Panc1 (cell line): ENCODE measurements around the gene UPF3A. TPM values are rescaled to one million over a fixed set of nuclear protein-coding genes. Genes with fewer than 3 reads are reported as not detected.

Experiments
- ATAC-seq: fragments of 200-7000 bp; cut with Tn5 transposase; 2 replicates; pipeline ENCODE4 v1.9.1; 2020; ENCODE audit warnings: mild to moderate bottlenecking, moderate library complexity
- BruUV-seq: library from RNA; stranded (reverse); fragments of 400-500 nt; replicated peaks from 2 replicates; lab custom pipeline; 2021; lab: Mats Ljungman, UMichigan
- CTCF ChIA-PET: fragments of 300-600 bp; sonication (Branson Sonifier 250); formaldehyde crosslinking; loops from one replicate; lab custom pipeline; 2022; ENCODE audit warnings: antibody characterized with exemption; lab: Charles Lee
- POLR2A ChIA-PET: fragments of 300-600 bp; sonication (Branson Sonifier 250); formaldehyde crosslinking; loops from one replicate; lab custom pipeline; 2022; ENCODE audit warnings: antibody characterized with exemption; lab: Charles Lee
- DNase-seq: peaks from one replicate; pipeline ENCODE4 v3.0.0-alpha.2; 2010; ENCODE audit warnings: low read depth, low spot score
- H3K27ac ChIP-seq: 2 replicates; pipeline ENCODE4 v1.5.1; 2011; ENCODE audit warnings: mild to moderate bottlenecking, low read length, inconsistent platforms
- H3K27me3 ChIP-seq: fragments of 200-500 bp; sonication (Bioruptor generic); 2 replicates; pipeline ENCODE4 v1.6.0; 2014; ENCODE audit warnings: low read length, inconsistent platforms; ENCODE audit not compliant: control insufficient read depth, insufficient read depth
- H3K36me3 ChIP-seq: fragments of 200-500 bp; sonication (Bioruptor generic); 2 replicates; pipeline ENCODE4 v1.5.1; 2014; ENCODE audit warnings: inconsistent platforms, mild to moderate bottlenecking, low read length, moderate library complexity; ENCODE audit not compliant: control insufficient read depth, insufficient read depth
- H3K4me1 ChIP-seq: 2 replicates; pipeline ENCODE4 v1.5.1; 2011; ENCODE audit warnings: inconsistent platforms, mild to moderate bottlenecking, low read length, moderate library complexity; ENCODE audit not compliant: control insufficient read depth, insufficient read depth
- H3K4me3 ChIP-seq, 2 experiments: 2 replicates each; pipeline ENCODE4 v1.5.1; 2011 to 2012; ENCODE audit warnings: low read depth in 2 of 2, low read length in 2 of 2, mild to moderate bottlenecking in 2 of 2, inconsistent platforms in 1 of 2, moderate library complexity in 1 of 2
- H3K9me3 ChIP-seq: fragments of 200-500 bp; sonication (Bioruptor generic); 2 replicates; pipeline ENCODE4 v1.5.1; 2014; ENCODE audit warnings: low read depth, mild to moderate bottlenecking, inconsistent platforms, low read length, moderate library complexity; ENCODE audit not compliant: control insufficient read depth, insufficient read depth
- POLR2AphosphoS5 ChIP-seq: IDR thresholded peaks from 2 replicates; pipeline ENCODE4 v1.6.1; 2012; ENCODE audit warnings: mild to moderate bottlenecking, low read depth, low read length, moderate library complexity
- SIN3A ChIP-seq: IDR thresholded peaks from 2 replicates; pipeline ENCODE4 v1.6.1; 2012; ENCODE audit warnings: low read depth, mild to moderate bottlenecking, low read length, moderate library complexity, borderline replicate concordance; ENCODE audit not compliant: insufficient read depth
- TCF7L2 ChIP-seq: IDR thresholded peaks from 2 replicates; pipeline ENCODE4 v1.6.1; 2011; ENCODE audit warnings: mild to moderate bottlenecking, low read depth, low read length, inconsistent platforms
- in situ Hi-C: cut with HindIII; loops from 2 replicates; pipeline ENCODE4 v1.10.0; 2016; ENCODE audit warnings: low sequenced_read_pairs, low pct_unique_long_range_greater_than_20kb
- intact Hi-C: fragments of 100-400 bp; cut with micrococcal nuclease; formaldehyde crosslinking; loops from one replicate; pipeline ENCODE4 v1.10.0; 2022; ENCODE audit not compliant: unreplicated experiment
- total RNA-seq: library from RNA; stranded (reverse); gene quantifications from one replicate; pipeline ENCODE4 v1.2.1, GENCODE V29; 2021; ENCODE audit not compliant: unreplicated experiment
- TF ChIP-seq, protein P1 (sequence below), 2 experiments: IDR thresholded peaks; 2 replicates each; pipeline ENCODE4 v1.6.1; 2011 to 2012; ENCODE audit warnings: low read depth in 2 of 2, control low read depth in 1 of 2, low read length in 1 of 2, mild to moderate bottlenecking in 1 of 2, moderate library complexity in 1 of 2; ENCODE audit not compliant: insufficient read depth in 1 of 2
- TF ChIP-seq, protein P2 (sequence below): fragments of 450-650 bp; IDR thresholded peaks from 2 replicates; pipeline ENCODE4 v1.5.1; 2017; ENCODE audit warnings: mild to moderate bottlenecking

UPF3A gene
- total RNA-seq, 1 experiment from 2014 or later = 36.3 TPM

DNA sequence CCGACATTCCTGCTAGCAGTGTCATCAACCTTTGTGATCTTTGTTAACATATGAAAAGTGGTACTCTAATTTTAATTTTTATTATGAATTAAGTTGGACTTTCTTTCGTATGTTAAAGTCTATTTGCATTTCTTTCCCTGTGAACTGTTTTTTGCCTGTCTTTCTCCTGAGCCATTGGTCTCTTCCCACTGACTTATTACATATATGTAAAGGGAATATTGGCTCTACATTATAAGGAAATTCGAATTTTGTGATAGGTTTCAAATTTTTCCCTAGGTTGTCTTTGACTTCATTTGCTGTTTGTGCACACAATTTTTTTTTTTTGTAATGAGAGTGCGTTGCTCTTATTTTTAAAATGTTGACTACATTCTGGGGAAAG lies 47.1 kb upstream of the UPF3A start:
- intact Hi-C loops = no loop called here
- CTCF ChIA-PET = no interaction called here
- Histone ChIP-seq H3K27me3 (no peaks in the 10 kb centered on the region), H3K27ac (peak overlapping the region; percentile 75), H3K36me3 (peaks cover 7% of the 10 kb centered on the region), H3K4me3 (peak overlapping the region; percentile 51 to 80), H3K9me3 (no peaks in the 10 kb centered on the region), H3K4me1 (0 out of 2 replicates have a peak, but pooled peaks cover 4% of the 10 kb centered on the region)
- no TSS peak for BruUV-seq
- POLR2A ChIA-PET = no interaction called here
- ATAC-seq (no peak), DNase-seq (no peak)
- in situ Hi-C loops = no loop called here
- TF ChIP-seq TCF7L2 = no peak
- TF ChIP-seq, protein P1, sequence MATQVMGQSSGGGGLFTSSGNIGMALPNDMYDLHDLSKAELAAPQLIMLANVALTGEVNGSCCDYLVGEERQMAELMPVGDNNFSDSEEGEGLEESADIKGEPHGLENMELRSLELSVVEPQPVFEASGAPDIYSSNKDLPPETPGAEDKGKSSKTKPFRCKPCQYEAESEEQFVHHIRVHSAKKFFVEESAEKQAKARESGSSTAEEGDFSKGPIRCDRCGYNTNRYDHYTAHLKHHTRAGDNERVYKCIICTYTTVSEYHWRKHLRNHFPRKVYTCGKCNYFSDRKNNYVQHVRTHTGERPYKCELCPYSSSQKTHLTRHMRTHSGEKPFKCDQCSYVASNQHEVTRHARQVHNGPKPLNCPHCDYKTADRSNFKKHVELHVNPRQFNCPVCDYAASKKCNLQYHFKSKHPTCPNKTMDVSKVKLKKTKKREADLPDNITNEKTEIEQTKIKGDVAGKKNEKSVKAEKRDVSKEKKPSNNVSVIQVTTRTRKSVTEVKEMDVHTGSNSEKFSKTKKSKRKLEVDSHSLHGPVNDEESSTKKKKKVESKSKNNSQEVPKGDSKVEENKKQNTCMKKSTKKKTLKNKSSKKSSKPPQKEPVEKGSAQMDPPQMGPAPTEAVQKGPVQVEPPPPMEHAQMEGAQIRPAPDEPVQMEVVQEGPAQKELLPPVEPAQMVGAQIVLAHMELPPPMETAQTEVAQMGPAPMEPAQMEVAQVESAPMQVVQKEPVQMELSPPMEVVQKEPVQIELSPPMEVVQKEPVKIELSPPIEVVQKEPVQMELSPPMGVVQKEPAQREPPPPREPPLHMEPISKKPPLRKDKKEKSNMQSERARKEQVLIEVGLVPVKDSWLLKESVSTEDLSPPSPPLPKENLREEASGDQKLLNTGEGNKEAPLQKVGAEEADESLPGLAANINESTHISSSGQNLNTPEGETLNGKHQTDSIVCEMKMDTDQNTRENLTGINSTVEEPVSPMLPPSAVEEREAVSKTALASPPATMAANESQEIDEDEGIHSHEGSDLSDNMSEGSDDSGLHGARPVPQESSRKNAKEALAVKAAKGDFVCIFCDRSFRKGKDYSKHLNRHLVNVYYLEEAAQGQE (IDR thresholded peaks at IDR 0.05; ENCODE audit: insufficient read depth in 1 of 2, low read depth in 2 of 2, low read length in 1 of 2) = no peak
- no peak for TF ChIP-seq SIN3A
- TF ChIP-seq, protein P2, sequence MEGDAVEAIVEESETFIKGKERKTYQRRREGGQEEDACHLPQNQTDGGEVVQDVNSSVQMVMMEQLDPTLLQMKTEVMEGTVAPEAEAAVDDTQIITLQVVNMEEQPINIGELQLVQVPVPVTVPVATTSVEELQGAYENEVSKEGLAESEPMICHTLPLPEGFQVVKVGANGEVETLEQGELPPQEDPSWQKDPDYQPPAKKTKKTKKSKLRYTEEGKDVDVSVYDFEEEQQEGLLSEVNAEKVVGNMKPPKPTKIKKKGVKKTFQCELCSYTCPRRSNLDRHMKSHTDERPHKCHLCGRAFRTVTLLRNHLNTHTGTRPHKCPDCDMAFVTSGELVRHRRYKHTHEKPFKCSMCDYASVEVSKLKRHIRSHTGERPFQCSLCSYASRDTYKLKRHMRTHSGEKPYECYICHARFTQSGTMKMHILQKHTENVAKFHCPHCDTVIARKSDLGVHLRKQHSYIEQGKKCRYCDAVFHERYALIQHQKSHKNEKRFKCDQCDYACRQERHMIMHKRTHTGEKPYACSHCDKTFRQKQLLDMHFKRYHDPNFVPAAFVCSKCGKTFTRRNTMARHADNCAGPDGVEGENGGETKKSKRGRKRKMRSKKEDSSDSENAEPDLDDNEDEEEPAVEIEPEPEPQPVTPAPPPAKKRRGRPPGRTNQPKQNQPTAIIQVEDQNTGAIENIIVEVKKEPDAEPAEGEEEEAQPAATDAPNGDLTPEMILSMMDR = no peak
- TF ChIP-seq POLR2AphosphoS5 = no peak

DNA sequence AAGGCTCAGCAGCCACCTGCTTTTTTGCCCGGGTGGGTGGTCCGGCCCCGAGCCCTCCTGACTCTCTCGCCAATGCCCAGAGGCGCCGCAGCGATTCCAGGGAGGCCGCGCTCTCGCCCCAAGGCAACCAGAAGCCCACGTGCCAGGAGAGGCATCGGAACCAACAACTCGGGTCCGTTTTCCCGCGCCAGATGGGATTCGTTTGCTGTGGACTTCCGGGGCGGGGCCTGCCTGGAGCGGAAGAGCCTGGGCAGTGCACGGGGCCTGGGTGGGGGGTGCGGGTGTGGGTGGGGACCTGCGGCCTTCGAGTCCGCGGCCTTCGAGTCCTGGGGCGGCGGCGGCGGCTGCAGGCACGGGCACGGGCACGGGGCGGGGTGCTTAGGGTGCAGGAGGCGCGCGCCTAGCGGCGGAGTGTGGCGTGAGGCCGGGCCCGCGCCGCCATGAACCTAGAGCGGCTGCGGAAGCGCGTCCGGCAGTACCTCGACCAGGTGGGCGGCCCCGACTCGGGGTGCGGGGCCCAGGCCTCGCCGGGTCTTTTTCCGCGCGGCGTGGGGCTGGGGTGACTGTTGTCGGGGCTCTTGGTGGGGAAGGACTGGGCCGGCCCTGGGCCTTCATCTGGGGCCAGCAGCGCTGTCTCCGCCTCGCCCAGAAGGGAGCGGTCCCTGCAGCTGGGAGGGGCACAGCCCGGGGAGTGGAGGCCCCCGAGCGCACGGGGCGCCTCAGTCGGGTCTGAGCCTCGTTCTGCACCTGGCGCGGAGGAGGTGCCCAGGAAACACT lies 46.6 kb upstream of the UPF3A start, which contains the start of gene CDC16:
CDC16 (plus strand) TSS at position 253 of the 777 bp plus-strand sequence; CDS start at position 441, 188 bp downstream.
- Histone ChIP-seq H3K27me3 (no peaks in the 10 kb centered on the region), H3K27ac (peak within 1 kb of the TSS; percentile 75), H3K4me1 (0 out of 2 replicates have a peak, but pooled peaks cover 4% of the 10 kb centered on the region), H3K4me3 (peak within 1 kb of the TSS; percentile 80 to 87), H3K9me3 (no peaks in the 10 kb centered on the region), H3K36me3 (peaks cover 12% of the 10 kb centered on the region)
- TF ChIP-seq SIN3A (0 out of 2 replicates have a peak, but pooled peaks have one; percentile 42), POLR2AphosphoS5 (peak; percentile 39; the same call in 1 of the 2 replicates), TCF7L2 (no peak)
- ChIA-PET CTCF (no interaction called here), POLR2A (no interaction called here)
- BruUV-seq = no TSS peak
- in situ Hi-C loops = no loop called here
- ATAC-seq = peak; percentile 99
- intact Hi-C loops = no loop called here
- no peak for DNase-seq

DNA sequence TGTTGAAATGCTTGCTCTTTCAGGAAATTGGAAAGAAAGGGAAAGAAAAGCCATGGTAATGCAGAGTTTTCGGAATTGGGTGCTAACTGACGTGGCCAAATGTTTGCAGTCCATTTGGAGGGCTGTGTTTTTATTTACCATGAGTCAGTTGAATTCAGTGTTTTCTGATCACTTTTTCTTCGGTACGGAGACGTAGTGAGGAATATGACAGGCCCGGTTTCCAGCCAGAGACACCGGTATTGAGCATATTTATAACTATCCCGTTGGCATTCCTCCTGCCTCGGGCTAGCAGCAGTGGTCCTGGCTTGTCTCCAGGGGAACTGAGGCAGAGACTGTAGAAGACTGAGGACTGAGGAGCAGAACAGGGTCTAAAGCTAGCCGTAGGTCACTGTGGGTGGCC lies 45.7 kb upstream of the UPF3A start:
- no peak for ATAC-seq
- H3K27ac ChIP-seq = peak overlapping the region; percentile 74
- TF ChIP-seq, protein P2 = no peak
- no peak for TF ChIP-seq TCF7L2
- TF ChIP-seq, protein P1 (IDR thresholded peaks at IDR 0.05; ENCODE audit: insufficient read depth in 1 of 2, low read depth in 2 of 2, low read length in 1 of 2) = no peak
- no peak for TF ChIP-seq POLR2AphosphoS5
- TF ChIP-seq SIN3A = no peak
- no peaks in the 10 kb centered on the region for H3K27me3 ChIP-seq
- intact Hi-C loops (no loop called here), in situ Hi-C loops (no loop called here)
- peaks cover 14% of the 10 kb centered on the region for H3K36me3 ChIP-seq
- ChIA-PET POLR2A (no interaction called here), CTCF (no interaction called here)
- DNase-seq = no peak
- H3K4me3 ChIP-seq = peak overlapping the region; percentile 80 to 87
- H3K4me1 ChIP-seq = 0 out of 2 replicates have a peak, but pooled peaks cover 4% of the 10 kb centered on the region
- H3K9me3 ChIP-seq = no peaks in the 10 kb centered on the region
- no TSS peak for BruUV-seq
